Thymus (tissue), 11 donors: ENCODE data around the gene NUP160. TPM values are rescaled to one million over a fixed set of nuclear protein-coding genes. Genes with fewer than 3 reads are reported as not detected.
"Not testable (repeated sequence)": the region's sequence is repeated elsewhere in the genome, so short reads cannot be mapped to it uniquely, and the experiment has no call there.

Source experiments
- DNase-seq, 9 donors: peaks; one replicate each; pipeline ENCODE4 v3.0.0-alpha.2; 2013; ENCODE audit warnings: low spot score in 9 of 9, low read depth in 6 of 9, missing footprints in 1 of 9
- H3K27ac ChIP-seq, 2 donors: one replicate each; pipeline ENCODE4 v1.5.1; 2013; ENCODE audit warnings: control low read depth in 1 of 2, low read depth in 1 of 2, low read length in 1 of 2, mild to moderate bottlenecking in 1 of 2, moderate library complexity in 1 of 2
- H3K27me3 ChIP-seq, 2 donors: one replicate each; pipeline ENCODE4 v1.5.1; 2013; ENCODE audit warnings: low read length in 1 of 2; ENCODE audit not compliant: control insufficient read depth in 2 of 2, insufficient read depth in 1 of 2
- H3K36me3 ChIP-seq, 2 donors: one replicate each; pipeline ENCODE4 v1.5.1; 2013; ENCODE audit warnings: low read length in 1 of 2, mild to moderate bottlenecking in 1 of 2, moderate library complexity in 1 of 2; ENCODE audit not compliant: control insufficient read depth in 2 of 2, insufficient read depth in 2 of 2
- H3K4me1 ChIP-seq, 2 donors: one replicate each; pipeline ENCODE4 v1.5.1; 2013; ENCODE audit warnings: low read length in 2 of 2; ENCODE audit not compliant: control insufficient read depth in 2 of 2, insufficient read depth in 2 of 2
- H3K4me3 ChIP-seq, 2 donors: one replicate each; pipeline ENCODE4 v1.5.1; 2013; ENCODE audit warnings: low read length in 2 of 2, control low read depth in 1 of 2, mild to moderate bottlenecking in 1 of 2
- H3K9me3 ChIP-seq, 2 donors: one replicate each; pipeline ENCODE4 v1.5.1; 2013; ENCODE audit warnings: low read length in 1 of 2, mild to moderate bottlenecking in 1 of 2; ENCODE audit not compliant: control insufficient read depth in 2 of 2, insufficient read depth in 1 of 2
- WGBS: extraction: QIAGEN DNeasy Blood & Tissue Kit; methylation state at CpG from one replicate; pipeline ENCODE4 v1.1.7; 2013; 5-methylcytosine and 5-hydroxymethylcytosine counted together
- polyA plus RNA-seq: library from polyadenylated mRNA; stranded (reverse); fragments of 200-250 nt; gene quantifications from one replicate; pipeline ENCODE4 v1.2.3, GENCODE V29; 2013
- total RNA-seq: library from RNA; stranded (reverse); fragments of 120-200 nt; gene quantifications from one replicate; pipeline ENCODE4 v1.2.4, GENCODE V29; 2013
- donor health status: healthy.

The NUP160 gene
- total and polyA plus RNA-seq, 2 donors: 24.6 to 36.0 TPM

DNA sequence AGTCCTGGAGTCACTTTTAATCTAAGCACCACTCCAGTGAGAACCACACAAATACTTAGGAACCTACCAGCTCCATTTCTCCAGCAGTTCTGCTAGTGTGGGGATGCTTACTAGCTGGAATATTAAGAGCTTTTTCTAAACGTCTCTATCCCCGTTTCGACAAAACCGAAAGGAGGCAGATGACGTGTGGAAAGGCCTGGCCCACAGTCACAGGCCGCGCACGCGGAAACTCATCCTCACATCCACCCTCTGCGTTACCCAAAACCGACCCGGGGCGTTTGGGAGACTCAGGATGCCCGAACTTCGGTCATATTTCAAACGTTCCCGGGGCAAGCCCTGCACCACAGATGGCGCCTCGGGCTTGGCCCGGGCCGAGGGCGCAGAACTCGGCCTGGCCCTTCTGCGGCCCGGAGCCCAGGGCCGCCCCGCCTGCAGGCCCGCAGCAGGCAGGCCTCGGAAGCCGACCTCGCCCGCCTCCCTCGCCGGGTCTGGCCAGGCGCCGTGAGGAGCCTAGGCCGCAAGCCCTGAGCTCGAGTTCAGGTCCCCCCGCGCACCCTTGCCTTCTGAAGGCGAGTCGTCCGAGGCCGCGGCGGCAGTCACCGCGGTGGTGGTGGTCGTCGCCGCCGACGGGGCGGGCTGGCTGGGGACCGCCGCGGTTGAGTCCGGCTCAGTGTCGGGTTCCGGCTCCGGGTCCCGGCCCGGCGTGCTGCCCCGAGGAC lies 81.5 kb downstream of the NUP160 start:
- peak overlapping the region; percentile 69 to 97 for H3K4me3 ChIP-seq
- H3K36me3 ChIP-seq: peaks cover 22 to 32% of the 10 kb centered on the region in 2 donors
- peak; percentile 59 to 89 (median 68) for DNase-seq
- H3K9me3 ChIP-seq: no peaks in the 10 kb centered on the region
- no peaks in the 10 kb centered on the region for H3K27me3 ChIP-seq
- peaks cover 4 to 17% of the 10 kb centered on the region in 2 donors for H3K4me1 ChIP-seq
- H3K27ac ChIP-seq: peak overlapping the region; percentile 94
- WGBS: under 1% methylated on average over 65 of the region's 65 CpGs

DNA sequence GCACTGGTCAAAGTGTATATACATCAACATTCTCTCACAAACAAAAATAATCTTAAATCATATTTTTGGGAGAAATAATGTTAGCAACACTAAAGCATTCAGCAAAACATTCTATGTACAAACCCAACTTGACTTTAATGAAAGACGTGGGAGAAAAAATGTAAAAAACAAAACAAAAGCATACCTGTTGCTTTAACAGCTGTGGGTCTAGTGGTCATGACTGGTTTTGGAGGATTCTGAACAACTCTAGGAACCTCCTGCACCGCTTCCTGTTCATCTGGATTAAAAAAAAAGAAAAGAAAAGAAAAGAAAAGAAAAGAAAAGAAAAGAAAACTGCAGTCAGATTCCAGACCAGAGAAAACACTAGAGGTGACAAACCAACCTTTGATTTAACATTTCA lies 83.1 kb downstream of the NUP160 start:
- DNase-seq: peak in 1 of 9 donors; percentile 19
- H3K27ac ChIP-seq: no peak overlapping the region
- peaks cover 35 to 48% of the 10 kb centered on the region in 2 donors for H3K36me3 ChIP-seq
- H3K4me1 ChIP-seq: peaks cover 4 to 17% of the 10 kb centered on the region in 2 donors
- no peaks in the 10 kb centered on the region for H3K9me3 ChIP-seq
- H3K4me3 ChIP-seq: peak overlapping the region in 1 of 2 donors; percentile 69
- 36% methylated on average over 2 of the region's 2 CpGs for WGBS
- no peaks in the 10 kb centered on the region for H3K27me3 ChIP-seq

DNA sequence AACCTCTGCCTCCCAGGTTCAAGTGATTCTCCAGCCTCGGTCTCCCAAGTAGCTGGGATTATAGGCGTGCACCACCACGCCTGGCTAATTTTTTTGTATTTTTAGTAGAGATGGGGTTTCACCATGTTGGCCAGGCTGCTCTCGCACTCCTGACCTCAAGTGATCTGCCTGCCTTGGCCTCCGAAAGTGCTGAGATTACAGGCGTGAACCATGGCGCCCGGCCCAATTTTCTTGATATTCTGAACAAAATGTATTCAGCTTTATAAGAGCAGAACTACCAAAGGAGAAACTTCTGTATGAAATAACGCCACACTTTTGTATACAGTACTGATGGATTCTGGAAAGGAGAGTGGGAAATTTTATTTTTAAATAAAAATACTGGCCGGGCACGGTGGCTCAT lies 88.9 kb downstream of the NUP160 start:
- H3K4me1 ChIP-seq, H3K4me3 ChIP-seq, H3K9me3 ChIP-seq, DNase-seq, H3K27me3 ChIP-seq, H3K27ac ChIP-seq: not testable (repeated sequence)
- WGBS: 93% methylated on average over 11 of the region's 11 CpGs
- H3K36me3 ChIP-seq: peaks cover 61 to 72% of the 10 kb centered on the region in 2 donors

DNA sequence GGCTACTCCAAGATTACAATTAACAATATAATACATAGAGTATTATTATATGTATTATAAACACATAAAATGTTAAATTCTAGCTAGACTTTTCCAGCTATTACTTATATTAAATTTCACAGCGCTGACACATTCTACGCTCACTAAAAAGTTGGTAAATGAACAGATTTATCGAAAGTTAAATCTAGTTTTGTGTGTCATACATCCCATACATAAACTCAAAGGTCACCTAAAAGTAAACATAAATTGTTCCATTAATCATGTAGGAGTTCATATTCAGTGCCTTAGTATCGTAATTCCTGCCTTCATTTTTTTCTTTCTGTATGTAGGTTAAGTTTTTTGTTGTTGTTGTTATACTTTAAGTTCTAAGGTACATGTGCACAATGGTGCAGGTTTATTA lies 91.9 kb downstream of the NUP160 start:
- Histone ChIP-seq H3K9me3 (no peaks in the 10 kb centered on the region), H3K36me3 (peaks cover 65 to 74% of the 10 kb centered on the region in 2 donors), H3K4me3 (no peak overlapping the region), H3K27ac (no peak overlapping the region), H3K4me1 (no peaks in the 10 kb centered on the region), H3K27me3 (no peaks in the 10 kb centered on the region)
- 98% methylated on average over 4 of the region's 4 CpGs for WGBS
- no peak for DNase-seq

DNA sequence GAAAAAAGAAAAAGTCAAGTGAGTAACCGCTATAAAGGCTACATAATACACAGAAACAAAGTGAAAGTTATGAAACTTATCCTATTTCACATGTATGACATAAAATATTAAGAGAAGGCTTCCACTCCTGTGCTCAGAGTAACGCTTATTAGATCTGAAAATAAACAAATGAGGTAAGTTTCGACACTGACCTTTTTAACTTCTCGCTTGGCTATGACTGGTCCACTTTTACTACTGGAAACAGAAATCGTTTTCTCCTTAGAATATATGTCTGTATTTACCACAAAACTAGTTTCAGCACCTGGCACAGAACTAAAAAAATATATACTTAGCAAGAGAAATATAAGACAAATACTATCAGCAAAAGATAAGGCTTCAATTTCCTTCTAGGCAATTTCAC lies 97.4 kb downstream of the NUP160 start:
- Histone ChIP-seq H3K36me3 (peaks cover 82 to 86% of the 10 kb centered on the region in 2 donors), H3K4me1 (no peaks in the 10 kb centered on the region), H3K4me3 (no peak overlapping the region), H3K27me3 (no peaks in the 10 kb centered on the region), H3K27ac (no peak overlapping the region), H3K9me3 (no peaks in the 10 kb centered on the region)
- DNase-seq: no peak
- 97% methylated on average over 5 of the region's 5 CpGs for WGBS

DNA sequence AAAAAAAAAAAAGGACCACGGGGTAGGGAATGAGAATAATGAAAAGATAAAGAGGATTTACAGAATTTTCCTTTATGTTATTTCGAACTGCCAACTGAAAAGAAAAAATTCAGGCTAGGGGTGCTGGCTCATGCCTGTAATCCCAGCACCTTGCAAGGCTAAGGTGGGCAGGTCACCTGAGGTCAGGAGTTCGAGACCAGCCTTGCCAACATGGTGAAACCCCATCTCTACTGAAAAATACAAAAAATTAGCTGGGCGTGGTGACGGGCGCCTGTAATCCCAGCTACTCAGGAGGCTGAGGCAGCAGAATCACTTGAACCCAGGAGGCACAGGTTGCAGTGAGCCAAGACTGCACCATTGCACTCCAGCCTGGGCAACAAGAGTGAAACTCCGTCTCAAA lies 105.7 kb downstream of the NUP160 start:
- DNase-seq, H3K27me3 ChIP-seq, H3K4me3 ChIP-seq, H3K4me1 ChIP-seq, H3K27ac ChIP-seq, H3K9me3 ChIP-seq: not testable (repeated sequence)
- 98% methylated on average over 7 of the region's 7 CpGs for WGBS
- H3K36me3 ChIP-seq: peaks cover 80 to 92% of the 10 kb centered on the region in 2 donors

DNA sequence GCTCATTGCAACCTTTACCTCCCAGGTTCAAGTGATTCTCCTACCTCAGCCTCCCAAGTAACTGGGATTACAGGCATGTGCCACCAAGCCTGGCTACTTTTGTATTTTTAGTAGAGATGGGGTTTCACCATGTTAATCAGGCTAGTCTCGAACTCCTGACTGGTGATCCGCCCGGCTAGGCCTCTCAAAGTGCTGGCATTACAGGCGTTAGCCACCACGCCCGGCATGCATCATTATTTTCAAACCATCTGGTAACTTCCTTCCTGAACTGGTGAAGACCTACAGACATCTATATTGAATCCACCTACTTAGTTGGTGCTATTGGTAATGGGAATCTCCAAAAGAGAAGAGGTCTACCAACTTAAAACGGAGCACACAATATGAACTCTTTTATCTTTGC lies 110.3 kb downstream of the NUP160 start:
- not testable (repeated sequence) for H3K27ac ChIP-seq, H3K9me3 ChIP-seq, H3K27me3 ChIP-seq, H3K4me1 ChIP-seq, H3K4me3 ChIP-seq, DNase-seq
- peaks cover 65 to 84% of the 10 kb centered on the region in 2 donors for H3K36me3 ChIP-seq
- WGBS: 91% methylated on average over 7 of the region's 7 CpGs

DNA sequence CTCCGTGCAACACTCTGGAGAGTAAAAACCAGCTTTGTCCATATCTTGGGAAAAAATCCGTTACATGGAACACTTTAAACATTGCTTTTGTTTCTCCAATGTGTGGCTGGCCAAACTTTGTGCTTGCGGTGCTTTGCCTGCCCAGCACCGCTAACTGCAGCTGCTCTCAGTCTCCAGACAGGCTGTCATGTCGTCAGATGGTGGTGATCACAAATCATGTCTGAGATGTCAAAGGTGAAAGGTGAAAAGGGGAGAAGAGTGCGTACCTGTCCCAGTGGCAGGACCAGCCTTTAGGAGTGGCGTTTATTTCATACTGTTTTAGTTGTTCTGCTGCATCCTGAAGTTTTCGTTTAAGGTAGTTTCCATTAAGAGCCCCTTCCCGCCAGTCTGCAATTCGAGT lies 115.9 kb downstream of the NUP160 start:
- Histone ChIP-seq H3K4me3 (no peak overlapping the region), H3K27me3 (no peaks in the 10 kb centered on the region), H3K27ac (no peak overlapping the region), H3K4me1 (no peaks in the 10 kb centered on the region), H3K9me3 (no peaks in the 10 kb centered on the region), H3K36me3 (peaks cover 52 to 89% of the 10 kb centered on the region in 2 donors)
- WGBS: 97% methylated on average over 10 of the region's 10 CpGs
- no peak for DNase-seq

DNA sequence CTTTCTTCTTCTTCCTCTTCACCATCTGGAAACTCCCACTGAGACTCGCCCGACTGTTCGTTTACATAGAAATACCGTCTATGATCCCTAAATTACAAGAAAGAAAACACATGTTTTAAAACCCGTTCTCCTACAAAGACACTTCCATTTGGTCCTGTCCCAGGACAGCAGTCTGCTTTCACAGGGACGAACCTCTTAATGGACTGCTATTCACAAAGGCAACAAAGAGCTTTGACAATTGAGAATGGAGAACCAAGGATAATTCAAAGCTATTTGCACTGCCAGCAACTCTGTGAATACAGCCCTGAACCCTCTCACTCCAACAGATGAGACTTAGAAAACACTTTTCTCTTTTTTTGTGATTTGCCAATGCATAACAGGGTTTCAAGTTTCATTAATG lies 116.7 kb downstream of the NUP160 start:
- Histone ChIP-seq H3K9me3 (no peaks in the 10 kb centered on the region), H3K4me1 (no peaks in the 10 kb centered on the region), H3K4me3 (no peak overlapping the region), H3K36me3 (peaks cover 50 to 86% of the 10 kb centered on the region in 2 donors), H3K27me3 (no peaks in the 10 kb centered on the region), H3K27ac (no peak overlapping the region)
- 97% methylated on average over 6 of the region's 6 CpGs for WGBS
- DNase-seq: no peak
